ENCODE results near the gene TUBA4A. TPM values are rescaled to one million over a fixed set of nuclear protein-coding genes. Genes with fewer than 3 reads are reported as not detected.
"Not testable (repeated sequence)": the region's sequence is repeated elsewhere in the genome, so short reads cannot be mapped to it uniquely, and the experiment has no call there.

Gene TUBA4A
- total RNA-seq, 1 donor from 2014 or later = 334 TPM

DNA sequence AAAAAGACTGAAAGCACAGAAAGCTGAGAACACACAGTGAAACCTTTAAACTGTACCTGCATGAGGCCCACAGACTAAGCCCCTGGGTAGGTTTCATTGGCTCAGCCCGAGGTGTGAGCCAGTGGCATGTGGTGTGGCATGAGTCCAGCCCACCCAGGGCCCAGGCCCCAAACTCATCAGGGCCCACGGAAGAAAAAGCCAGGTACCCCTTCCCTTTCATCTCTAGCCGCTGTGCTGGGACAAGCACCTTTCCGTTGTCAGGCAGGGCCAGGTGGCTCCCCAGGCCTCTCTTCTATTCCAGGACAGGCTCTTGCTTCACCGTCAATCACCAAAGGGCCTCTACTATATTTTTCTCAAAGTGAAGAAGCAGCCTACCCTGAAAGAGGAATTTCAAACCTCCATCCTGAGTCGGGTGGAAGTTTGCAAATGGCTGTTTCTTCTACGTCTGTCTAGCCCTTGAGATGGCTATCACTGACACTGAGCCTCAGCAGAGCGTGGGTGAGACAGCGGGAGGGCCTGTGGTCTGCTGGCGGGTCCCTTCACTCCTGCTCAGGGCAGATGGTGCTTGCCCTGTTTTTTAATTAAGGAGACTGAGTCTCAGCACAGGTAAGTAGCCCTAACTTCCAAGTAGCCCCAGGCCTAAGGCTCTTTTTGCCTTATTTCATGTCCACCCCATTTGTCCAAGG is 34.0 kb upstream of the TUBA4A start:
- intact Hi-C loops (cut with micrococcal nuclease) = no loop called here

DNA sequence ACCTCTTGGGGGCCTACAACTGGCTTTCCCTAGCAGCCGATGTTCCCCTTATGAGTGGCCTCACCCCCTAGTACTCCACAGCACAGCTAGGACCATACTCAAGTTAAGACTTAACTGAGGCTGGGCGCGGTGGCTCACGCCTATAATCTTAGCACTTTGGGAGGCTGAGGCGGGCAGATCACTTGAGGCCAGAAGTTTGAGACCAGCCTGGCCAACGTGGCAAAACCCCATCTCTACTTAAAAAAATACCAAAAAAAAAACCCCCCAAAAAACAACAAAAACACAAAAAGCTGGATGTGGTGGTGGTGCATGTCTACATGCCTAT is 33.4 kb upstream of the TUBA4A start:
- intact Hi-C loops (cut with micrococcal nuclease) = not testable (repeated sequence)

DNA sequence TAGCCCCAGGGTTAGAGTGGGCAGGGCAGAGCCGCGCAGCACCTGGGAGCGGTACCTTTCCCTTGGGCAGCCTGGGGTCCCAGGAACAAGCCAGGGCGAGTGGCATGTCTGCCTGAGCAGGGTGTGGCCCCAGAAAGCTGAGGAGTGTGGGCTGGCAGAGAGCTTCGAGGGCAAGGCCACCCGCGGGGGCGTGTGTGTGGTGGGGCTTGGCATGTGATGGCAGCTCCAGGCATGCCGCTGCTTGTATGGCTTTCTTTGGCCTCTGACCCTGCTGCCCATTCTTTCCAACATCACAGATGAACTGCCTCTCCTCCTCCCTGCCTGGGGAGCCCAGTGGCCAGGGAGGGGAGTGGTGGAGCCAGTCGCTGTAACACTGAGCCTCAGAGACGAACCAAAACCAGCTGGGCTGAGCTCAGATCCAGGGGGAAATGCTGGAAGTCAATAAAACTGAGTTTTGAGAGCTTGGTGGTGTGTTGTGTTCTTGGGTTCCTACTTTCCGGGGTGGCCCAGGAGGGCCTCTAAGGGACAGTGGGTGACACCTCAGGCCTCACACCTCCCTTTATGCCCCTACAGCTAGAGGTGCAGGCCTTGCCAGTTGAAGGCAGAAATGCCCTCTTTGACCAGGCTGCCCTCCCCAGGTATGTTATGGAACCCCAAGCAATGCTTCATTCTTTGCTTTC is 32.9 kb upstream of the TUBA4A start:
- intact Hi-C loops (cut with micrococcal nuclease) = no loop called here

DNA sequence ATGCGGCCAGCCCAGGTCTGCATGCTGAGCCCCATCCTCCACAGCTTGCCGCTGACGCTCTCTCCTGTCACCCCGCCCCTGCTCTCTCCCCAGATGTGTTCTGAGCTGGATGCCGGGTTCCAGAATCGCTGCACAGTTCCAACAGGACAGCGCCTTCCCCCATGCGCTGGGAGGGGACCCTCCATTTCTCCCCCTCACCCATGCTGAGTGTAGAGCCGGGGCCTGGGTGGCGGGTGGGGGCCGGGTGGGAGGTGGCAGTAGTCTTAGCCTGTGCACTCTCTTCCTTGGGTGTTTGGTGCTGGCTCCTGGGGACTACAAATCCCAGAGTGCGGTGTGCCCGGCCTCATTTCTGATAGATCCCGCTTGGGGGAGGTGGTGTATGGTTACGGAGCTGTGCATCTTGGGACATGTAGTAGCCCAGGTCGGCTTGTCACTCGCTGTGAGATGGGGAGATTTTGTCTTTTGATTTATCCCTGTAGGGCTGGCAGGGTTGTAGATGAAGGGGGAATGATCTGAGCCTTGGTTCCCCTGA is 32.2 kb upstream of the TUBA4A start:
- intact Hi-C loops (cut with micrococcal nuclease) = no loop called here

DNA sequence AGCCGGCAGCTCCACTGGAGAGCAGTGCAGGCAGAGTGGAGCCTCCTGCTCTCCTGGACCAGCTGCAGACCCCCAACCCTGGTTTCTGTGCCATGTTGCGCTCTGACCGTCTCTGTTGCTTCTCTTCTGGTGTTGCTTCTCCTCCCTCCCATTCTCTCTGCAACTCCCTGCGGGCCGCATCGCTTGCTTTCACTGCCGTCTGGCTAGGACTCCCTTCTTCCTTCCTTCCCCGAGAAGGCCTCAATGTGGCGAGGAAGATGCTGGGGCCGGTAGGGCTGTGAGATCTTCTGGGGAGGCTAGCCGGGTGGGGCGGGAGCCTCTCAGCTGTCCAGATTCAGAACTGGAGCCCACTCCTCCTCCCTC is 31.6 kb upstream of the TUBA4A start:
- intact Hi-C loops (cut with micrococcal nuclease) = no loop called here

DNA sequence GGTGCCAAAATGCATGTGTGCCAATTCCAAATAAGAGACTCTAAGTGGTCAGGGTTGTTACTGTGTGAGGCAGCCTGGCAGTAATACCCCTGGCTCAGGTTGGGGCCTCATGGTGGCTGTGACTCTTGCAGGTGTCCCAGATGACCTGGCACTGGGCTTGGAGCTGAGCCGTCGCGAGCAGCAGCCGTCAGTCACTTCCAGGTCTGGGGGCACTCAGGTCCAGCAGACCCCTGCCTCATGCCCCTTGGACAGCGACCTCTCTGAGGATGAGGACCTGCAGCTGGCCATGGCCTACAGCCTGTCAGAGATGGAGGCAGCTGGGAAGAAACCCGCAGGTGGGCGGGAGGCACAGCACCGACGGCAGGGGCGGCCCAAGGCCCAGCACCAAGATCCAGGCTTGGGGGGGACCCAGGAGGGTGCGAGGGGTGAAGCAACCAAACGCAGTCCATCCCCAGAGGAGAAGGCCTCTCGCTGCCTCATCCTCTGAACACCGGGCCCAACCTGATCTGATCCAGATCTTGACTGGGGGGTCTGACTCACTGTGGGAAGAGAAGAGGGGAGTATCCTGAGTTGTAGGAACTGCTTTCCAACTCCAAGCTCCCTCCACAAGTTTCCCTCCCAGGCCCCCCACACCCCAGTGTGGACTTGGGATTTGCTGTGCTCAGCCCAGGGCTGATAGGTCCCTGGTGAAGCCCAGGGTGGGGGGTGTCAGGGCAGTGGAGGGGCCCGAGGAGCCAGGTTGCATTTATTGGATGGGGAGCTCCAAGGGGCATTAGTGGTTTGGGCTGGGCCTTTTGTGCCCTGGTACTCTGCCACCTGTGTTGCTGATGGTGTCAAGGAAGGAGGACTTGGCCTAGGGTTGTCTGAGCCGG is 31.0 kb upstream of the TUBA4A start:
- intact Hi-C loops (cut with micrococcal nuclease) = no loop called here

DNA sequence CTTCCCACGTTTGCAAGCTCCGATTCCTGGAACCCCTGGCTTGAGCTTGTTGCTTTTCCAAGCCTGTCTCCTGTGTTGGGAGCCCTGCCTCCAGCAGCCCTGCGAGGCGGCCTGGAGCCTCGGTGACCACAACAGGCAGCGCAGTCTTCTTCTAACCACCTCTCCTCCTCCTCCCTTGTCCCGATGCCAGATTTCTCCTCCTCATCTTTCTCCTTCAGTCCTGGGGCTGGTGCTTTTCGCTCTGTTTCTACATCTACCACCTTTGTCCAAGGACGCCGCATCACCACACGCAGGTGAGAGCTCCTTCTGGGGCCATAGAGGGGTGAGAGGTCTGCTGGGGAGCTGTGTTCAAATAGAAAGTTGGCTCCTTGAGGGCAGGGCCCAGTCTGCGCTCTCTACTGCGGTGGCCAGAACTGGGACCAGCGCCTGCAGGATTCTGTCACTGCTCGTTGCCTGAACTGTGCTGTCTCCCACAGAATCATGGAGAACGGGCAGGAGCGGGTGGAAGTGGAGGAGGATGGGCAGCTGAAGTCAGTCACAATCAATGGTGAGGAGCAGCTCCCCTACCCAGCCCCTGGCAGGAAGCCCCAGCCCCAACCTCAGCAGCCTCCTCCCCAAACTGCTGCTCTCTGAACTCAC is 29.3 kb upstream of the TUBA4A start:
- intact Hi-C loops (cut with micrococcal nuclease) = no loop called here

DNA sequence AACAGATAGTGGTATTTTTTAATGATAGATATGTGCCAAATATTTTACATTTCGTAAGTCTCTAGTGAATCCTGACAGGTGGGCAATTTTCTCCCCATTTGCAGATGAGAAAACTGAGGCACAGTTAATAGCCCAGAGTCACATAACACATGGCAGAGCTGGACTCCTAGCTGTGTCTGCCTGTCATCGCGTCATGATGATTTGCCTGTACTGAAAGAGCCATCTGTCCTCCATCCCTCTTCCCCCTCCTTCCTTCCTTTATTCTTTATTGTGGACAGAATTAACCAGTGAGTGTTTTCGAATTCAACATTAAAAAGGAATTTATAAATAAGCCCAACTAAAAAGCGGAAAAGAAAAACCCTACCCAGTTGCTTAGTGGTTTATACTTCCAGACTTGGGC is 28.7 kb upstream of the TUBA4A start:
- intact Hi-C loops (cut with micrococcal nuclease) = no loop called here

DNA sequence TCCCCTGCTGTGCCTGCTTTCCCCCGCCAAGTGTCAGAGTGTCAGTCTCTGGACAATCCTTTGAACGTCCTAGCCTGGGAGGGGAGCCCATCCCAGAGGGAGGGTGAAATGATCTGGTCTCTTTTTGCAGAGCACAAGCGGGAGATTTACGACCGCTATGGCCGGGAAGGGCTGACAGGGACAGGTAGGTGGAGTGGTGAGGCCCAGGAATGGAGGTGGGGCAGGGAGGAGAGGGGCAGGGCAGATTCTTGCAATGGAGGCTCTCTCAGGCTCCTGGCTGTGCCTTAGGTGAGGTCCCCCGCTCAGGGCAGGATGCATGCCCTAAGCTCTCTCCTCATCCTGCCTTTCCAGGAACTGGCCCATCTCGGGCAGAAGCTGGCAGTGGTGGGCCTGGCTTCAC is 27.9 kb upstream of the TUBA4A start:
- intact Hi-C loops (cut with micrococcal nuclease) = no loop called here

DNA sequence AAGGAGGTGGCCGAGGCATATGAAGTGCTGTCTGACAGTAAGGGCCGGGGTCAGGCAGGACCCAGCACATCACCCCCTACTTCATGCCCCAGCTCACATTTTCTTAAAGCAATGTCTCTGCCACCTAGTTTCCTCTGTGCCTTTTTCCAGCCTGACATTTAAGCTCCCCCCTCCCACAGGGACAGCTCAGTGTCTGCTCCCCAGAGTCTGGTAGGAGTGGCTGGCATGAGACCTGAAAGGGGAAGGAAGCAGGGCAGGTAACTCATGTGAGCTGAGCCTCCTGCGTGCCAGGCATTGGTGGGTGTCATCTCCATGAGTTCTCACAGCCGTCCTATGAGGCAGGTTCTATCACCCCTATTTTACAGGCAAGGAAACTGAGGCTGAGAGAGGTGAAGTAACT is 26.9 kb upstream of the TUBA4A start:
- intact Hi-C loops (cut with micrococcal nuclease) = no loop called here

DNA sequence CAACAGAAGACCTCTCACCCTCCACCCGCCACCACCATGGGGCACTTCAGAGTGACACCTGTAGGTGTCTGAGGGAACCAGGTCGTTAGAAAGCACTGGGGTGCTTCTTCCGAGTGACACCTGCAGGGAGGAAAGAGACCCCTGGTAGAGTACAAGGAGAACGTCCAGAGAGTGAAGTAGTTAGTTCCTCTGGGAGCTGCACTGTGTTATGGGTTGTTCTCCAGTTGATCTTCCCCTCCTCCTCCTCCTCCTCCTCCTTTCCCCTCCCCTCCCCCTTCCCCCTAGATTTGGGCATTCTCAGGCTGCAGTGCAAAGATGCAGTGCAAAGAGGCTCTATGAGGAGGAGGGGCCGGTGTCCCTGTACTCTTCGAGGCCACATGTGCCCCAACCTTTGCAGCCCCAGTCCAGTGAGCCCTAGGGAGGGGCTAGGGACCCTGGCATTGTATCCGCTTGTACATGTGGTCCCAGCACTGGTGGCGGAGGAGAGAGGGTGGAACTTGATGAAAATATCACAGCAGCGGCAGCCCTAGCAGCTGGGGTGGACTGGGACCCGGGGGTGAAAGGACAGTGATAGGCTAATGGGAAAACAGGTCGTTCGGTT is 26.3 kb upstream of the TUBA4A start:
- intact Hi-C loops (cut with micrococcal nuclease) = loop anchor here (1.0 to 10.0 kb wide), 11 partner anchors 15 to 1010 kb away; partner anchors contain the start of genes AAMP, ABCB6, ANKZF1 and ATG9A

DNA sequence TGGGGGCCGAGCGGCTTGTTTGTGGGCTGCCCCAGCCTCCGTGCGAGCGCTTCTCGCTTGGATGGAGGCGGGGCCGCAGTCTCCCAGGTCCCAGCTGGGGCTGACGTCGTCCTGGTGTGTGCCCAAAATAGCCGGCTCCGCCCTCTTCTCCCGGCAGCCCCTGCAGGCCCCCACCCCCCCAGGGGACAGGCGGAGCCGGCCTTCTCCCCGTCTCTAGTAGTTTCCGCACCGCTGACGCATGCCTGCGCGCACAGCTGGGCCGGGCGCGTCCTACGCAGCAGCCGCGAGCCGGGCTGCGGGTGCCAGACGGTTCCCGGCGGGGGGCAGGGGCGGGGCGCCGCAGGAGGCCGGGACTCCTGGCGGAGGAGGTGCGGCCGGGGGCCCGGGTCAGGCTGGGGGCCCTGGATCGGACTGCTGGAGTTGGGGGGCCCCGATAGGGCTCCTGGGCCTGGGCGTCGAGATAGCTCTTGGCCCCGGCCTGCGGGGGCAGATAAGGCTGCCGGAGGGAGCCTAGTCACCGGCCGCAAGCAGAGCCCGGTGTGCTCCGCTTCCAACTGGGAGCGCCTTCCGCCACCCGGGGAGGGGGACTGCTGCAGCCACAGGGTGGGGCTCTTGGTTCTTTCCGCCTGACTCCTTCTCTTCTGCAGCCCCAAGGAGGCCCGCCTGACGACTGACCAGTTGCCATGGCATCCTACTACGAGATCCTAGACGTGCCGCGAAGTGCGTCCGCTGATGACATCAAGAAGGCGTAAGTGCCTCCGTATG is 25.6 kb upstream of the TUBA4A start, which contains the start of gene DNAJB2:
DNAJB2 (plus strand) TSS at position 216 of the 765 bp plus-strand sequence; CDS start at position 684, 468 bp downstream.
- intact Hi-C loops (cut with micrococcal nuclease) = loop anchor here (1.0 to 10.0 kb wide), 11 partner anchors 16 to 1009 kb away; partner anchors contain the start of genes AAMP, ABCB6, ANKZF1 and ATG9A

DNA sequence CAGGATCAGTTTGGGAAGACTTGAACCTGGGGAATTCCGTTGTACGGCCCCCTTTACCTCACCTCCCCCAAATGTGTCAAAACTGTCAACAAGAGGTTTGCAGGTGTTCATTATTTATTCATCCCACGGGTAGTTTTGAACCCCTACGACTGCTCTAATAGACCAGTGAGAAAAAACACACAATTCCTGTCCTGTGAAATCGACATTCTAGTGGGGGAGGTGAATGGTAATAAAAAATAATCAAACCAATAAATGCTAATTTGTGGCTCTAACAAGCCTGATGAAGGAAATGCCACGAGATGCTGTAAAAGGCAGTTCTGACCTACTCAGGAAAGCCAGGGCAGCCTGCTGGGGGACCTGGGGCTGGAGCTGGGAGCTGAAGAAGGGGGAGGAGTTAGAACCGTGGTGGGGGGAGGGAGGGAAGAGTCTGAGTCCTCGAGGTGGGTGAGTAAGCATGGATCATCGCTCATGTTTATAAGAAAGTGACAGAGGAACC is 25.0 kb upstream of the TUBA4A start:
- intact Hi-C loops (cut with micrococcal nuclease) = loop anchor here (1.0 to 10.0 kb wide), 11 partner anchors 17 to 1008 kb away; partner anchors contain the start of genes AAMP, ABCB6, ANKZF1 and ATG9A

DNA sequence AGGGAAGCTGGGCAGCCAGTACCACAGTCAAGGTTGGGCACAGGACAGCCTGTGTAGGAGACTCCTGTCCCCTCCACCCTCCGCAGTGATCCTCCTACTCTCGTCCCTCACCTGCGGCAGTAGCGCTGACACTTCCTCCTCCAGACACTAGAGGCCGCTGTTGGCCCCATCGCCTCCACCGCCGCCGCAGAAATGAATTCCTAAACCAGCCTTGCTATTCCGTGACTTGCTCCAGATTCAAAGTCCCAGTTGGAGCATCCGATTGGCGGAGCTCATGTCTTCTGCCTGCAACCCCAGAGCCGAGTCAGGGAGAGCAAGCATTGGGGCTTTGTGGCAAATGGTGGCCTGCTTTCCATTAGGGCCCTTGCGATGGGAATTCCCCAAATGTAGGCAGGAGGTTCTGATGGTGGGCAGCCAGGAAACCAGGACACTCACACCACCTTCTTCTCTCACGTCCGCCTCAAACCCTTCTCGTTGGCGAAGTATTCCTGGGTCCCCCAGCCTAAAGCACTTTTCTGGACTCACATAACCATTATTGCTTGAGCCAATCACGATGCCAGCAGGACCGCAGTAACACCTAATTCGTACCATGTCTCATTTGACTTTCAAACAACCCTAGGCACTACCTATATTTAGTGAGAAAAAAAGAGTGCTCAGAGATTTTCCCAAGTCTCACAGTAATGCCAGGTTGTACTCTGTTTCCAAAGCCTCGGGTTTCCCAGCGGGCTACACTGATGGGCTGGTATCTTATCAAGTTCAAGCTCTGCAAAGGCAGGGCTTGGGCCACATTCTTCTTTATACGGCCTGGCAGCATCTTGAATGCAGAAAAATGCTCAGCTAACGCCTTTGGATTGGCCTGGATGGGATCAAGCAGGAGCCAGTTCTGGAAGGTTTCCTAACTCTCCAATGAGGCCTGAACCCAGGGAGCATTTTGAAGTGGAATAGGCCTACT is 24.3 kb upstream of the TUBA4A start:
- intact Hi-C loops (cut with micrococcal nuclease) = loop anchor here (10.0 kb wide), 1 partner anchor 217 kb away; the partner anchor contains the start of gene GMPPA

DNA sequence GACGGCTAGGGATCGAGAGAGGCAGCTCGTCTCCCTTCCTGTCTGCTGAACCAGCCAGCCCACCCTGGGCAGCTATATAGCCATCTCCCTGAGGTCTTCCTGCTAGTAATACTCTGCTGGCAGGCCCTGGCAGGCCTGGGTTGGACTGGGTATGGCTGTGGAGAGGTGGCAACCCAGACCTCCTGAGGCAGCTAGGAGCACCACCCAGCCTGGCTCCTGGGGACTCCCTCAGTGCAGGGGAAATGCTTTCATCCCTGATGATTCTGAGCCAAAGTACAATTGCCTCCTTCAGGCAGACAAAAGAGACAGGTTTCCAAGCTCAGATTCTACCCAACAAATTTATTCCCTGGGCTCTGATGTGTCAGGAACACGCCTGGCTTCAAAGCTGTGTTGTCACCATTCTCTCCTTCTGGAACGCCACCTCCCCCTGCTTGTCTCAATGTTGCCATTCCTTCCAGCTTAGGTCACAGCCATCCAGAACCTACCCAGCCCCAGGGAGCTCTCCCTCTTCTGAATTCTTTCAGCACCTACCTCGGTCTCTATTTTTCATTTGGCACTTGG is 20.7 kb upstream of the TUBA4A start:
- intact Hi-C loops (cut with micrococcal nuclease) = loop anchor here (10.0 kb wide), 1 partner anchor 220 kb away; the partner anchor contains the start of gene GMPPA

DNA sequence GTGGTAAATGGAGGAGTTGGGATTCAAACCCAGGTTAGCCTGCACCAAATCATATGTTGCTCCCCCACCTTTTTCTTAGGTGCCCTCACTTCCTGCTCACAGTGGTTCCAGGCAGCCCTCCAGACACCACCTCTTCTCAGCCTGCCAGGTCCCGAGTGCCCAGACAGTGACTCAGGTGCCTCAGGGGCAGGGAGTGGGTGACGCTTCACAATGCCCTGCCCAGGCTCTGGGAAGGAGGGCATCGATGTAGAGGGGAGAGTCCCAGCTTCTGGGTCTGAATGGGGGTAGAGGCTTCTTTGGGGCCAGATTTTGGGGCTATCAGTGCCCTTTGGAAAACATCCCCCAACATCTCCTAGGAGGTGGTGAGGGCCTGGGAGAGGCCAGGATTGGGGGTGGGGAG is 20.2 kb upstream of the TUBA4A start:
- intact Hi-C loops (cut with micrococcal nuclease) = loop anchor here (10.0 kb wide), 1 partner anchor 221 kb away; the partner anchor contains the start of gene GMPPA

DNA sequence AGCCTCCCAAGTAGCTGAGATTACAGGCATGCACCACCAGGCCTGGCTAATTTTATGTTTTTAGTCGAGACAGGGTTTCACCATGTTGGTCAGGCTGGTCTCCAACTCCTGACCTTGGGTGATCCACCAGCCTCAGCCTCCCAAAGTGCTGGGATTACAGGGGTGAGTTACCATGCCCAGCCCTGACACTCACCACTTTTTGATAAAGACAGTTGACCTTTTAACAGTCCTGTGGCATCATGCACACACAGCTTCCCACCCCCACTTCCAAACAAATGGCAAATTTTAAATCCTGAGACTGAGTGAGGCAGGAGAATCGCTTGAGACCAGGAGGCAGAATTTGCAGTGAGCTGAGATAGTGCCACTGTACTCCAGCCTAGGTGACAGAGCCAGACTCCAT is 19.3 kb upstream of the TUBA4A start:
- intact Hi-C loops (cut with micrococcal nuclease) = loop anchor here (10.0 kb wide), 1 partner anchor 222 kb away; the partner anchor contains the start of gene GMPPA

DNA sequence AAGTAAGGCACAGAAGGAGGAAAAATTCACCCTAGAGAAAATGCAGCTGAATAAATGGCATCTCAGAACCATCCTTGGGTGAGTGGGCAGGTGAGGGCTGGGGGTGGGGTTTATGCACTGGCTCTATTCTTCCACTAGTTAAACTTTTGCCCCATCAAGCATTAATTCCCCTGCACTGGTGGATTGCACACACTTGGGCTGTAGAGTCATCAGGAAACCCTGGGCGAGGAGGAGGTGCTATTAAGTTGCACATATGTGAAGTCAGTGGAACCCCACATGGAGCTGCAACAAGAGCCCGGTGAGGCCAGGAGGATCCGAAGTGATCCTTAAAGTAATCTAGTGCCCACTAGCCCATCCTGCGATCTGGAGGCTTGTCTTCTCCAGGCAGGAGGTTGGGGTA is 18.6 kb upstream of the TUBA4A start:
- intact Hi-C loops (cut with micrococcal nuclease) = loop anchor here (10.0 kb wide), 1 partner anchor 222 kb away; the partner anchor contains the start of gene GMPPA

Data from T-helper 2 cell treated with Interferon-gamma antibody and Interleukin-4, amounts not matched to agents 100 ng/mL and 5 ng/mL, for 36 hours (primary cell).